GM12878 (cell line): Measurements from ENCODE around the gene TSPEAR. TPM values are rescaled to one million over a fixed set of nuclear protein-coding genes. Genes with fewer than 3 reads are reported as not detected.

Source experiments
- ATAC-seq: fragments of 200-7000 bp; cut with Tn5 transposase; 3 replicates; pipeline ENCODE4 v1.9.1; 2020; ENCODE audit warnings: mild to moderate bottlenecking, moderate library complexity
- BruUV-seq: library from RNA; stranded (reverse); fragments of 400-500 nt; replicated peaks from 2 replicates; lab custom pipeline; 2021; lab: Mats Ljungman, UMichigan
- CTCF ChIA-PET: fragments of 300-600 bp; sonication (Branson Sonifier 250); formaldehyde crosslinking; extraction: SDS; loops from one replicate; lab custom pipeline; 2021; ENCODE audit warnings: inconsistent platforms; lab: Yijun Ruan, JAX
- POLR2A ChIA-PET: fragments of 350-600 bp; formaldehyde crosslinking; extraction: SDS; loops from one replicate; lab custom pipeline; 2021; ENCODE audit warnings: inconsistent platforms; lab: Charles Lee
- RAD21 ChIA-PET: fragments of 300-600 bp; sonication (Branson Sonifier 250); formaldehyde crosslinking; loops from one replicate; lab custom pipeline; 2023; ENCODE audit warnings: antibody characterized with exemption; ENCODE audit not compliant: unreplicated experiment; lab: Charles Lee
- SMC1A ChIA-PET: fragments of 300-600 bp; sonication (Branson Sonifier 250); formaldehyde crosslinking; loops from one replicate; lab custom pipeline; 2023; ENCODE audit not compliant: unreplicated experiment, uncharacterized antibody; lab: Charles Lee
- DNase-seq: peaks from one replicate; pipeline ENCODE4 v3.0.0-alpha.2; 2011; ENCODE audit warnings: low read depth, low spot score
- FAIRE-seq: peaks from 3 replicates; lab custom pipeline; 2011; peaks lifted over from hg19 to GRCh38; lab: Jason Lieb, UNC
- H2AFZ ChIP-seq: 2 replicates; pipeline ENCODE4 v1.6.0; 2011; ENCODE audit warnings: low read depth, low read length, control low read depth; ENCODE audit not compliant: control insufficient read depth
- H3K27ac ChIP-seq: 2 replicates; pipeline ENCODE4 v1.5.1; 2011; ENCODE audit warnings: control low read depth; ENCODE audit not compliant: control insufficient read depth, insufficient read depth
- H3K27me3 ChIP-seq, 2 experiments: replicated peaks in 1 of 2; 2 replicates each; pipeline versions ENCODE4 v1.6.0 to v1.6.1; 2011; ENCODE audit warnings: low read length in 1 of 2; ENCODE audit not compliant: control insufficient read depth in 2 of 2, insufficient read depth in 2 of 2
- H3K36me3 ChIP-seq, 2 experiments: 2 replicates each; pipeline ENCODE4 v1.5.1; 2011; ENCODE audit warnings: low read length in 1 of 2; ENCODE audit not compliant: control insufficient read depth in 2 of 2, insufficient read depth in 2 of 2
- H3K4me1 ChIP-seq: 2 replicates; pipeline ENCODE4 v1.6.1; 2011; ENCODE audit warnings: mild to moderate bottlenecking, low read length, moderate library complexity, mixed read lengths; ENCODE audit not compliant: control insufficient read depth, insufficient read depth
- H3K4me2 ChIP-seq: 2 replicates; pipeline ENCODE4 v1.6.0; 2011; ENCODE audit warnings: control low read depth; ENCODE audit not compliant: control insufficient read depth, insufficient read depth
- H3K4me3 ChIP-seq: fragments of 200-600 bp; sonication (generic); 2 replicates; pipeline ENCODE4 v1.5.1; 2016
- H3K79me2 ChIP-seq: 2 replicates; pipeline ENCODE4 v1.6.0; 2011; ENCODE audit warnings: low read length; ENCODE audit not compliant: control insufficient read depth, insufficient read depth
- H3K9ac ChIP-seq: 2 replicates; pipeline ENCODE4 v1.8.0; 2011; ENCODE audit warnings: low read length, control low read depth, mixed read lengths; ENCODE audit not compliant: control insufficient read depth, insufficient read depth
- H3K9me3 ChIP-seq: replicated peaks from 3 replicates; pipeline ENCODE4 v1.5.1; 2011; ENCODE audit warnings: mild to moderate bottlenecking, low read length; ENCODE audit not compliant: control insufficient read depth, insufficient read depth
- H4K20me1 ChIP-seq: 2 replicates; pipeline ENCODE4 v1.6.0; 2011; ENCODE audit not compliant: control insufficient read depth, insufficient read depth
- CEBPB ChIP-seq, 2 experiments: fragments of 150-350 bp in 1 of 2; IDR thresholded peaks; 2 replicates each; pipeline ENCODE4 v1.6.1; 2012 to 2014; ENCODE audit warnings: low read depth in 2 of 2, low read length in 2 of 2, borderline replicate concordance in 1 of 2, inconsistent platforms in 1 of 2
- CEBPZ ChIP-seq: fragments of 150-350 bp; IDR thresholded peaks from 2 replicates; pipeline ENCODE4 v1.6.1; 2016; ENCODE audit warnings: low read depth, low read length
- ELK1 ChIP-seq: IDR thresholded peaks from 2 replicates; pipeline ENCODE4 v1.6.1; 2012; ENCODE audit warnings: low read depth, low read length, improper control_type of control experiment
- FOXM1 ChIP-seq: IDR thresholded peaks from 2 replicates; pipeline ENCODE4 v1.6.1; 2012; ENCODE audit warnings: low read depth, mild to moderate bottlenecking, inconsistent platforms, low read length, moderate library complexity
- GATAD2B ChIP-seq: fragments of 450-650 bp; conservative IDR thresholded peaks from 2 replicates; pipeline ENCODE4 v1.6.1; 2017; ENCODE audit warnings: low read depth, mild to moderate bottlenecking, moderate library complexity
- MEF2A ChIP-seq: IDR thresholded peaks from 2 replicates; pipeline ENCODE4 v1.6.1; 2011; ENCODE audit warnings: low read depth, mild to moderate bottlenecking, low read length, moderate library complexity; ENCODE audit not compliant: insufficient read depth
- NRF1 ChIP-seq: conservative IDR thresholded peaks from 2 replicates; pipeline ENCODE4 v1.6.1; 2011; ENCODE audit warnings: mild to moderate bottlenecking, low read depth, low read length, improper control_type of control experiment
- PAX5 ChIP-seq: IDR thresholded peaks from 2 replicates; pipeline ENCODE4 v1.6.1; 2011; ENCODE audit warnings: low read depth, low read length, borderline replicate concordance
- ZBTB33 ChIP-seq: fragments of 450-650 bp; IDR thresholded peaks from 2 replicates; pipeline ENCODE4 v1.6.1; 2017; ENCODE audit warnings: mild to moderate bottlenecking
- ZNF274 ChIP-seq: IDR thresholded peaks from one replicate; pipeline ENCODE4 v1.8.0; 2011; ENCODE audit not compliant: insufficient read length, insufficient read depth
- WGBS: methylation state at CpG from one replicate; pipeline ENCODE4 v1.1.6; 2016; ENCODE audit warnings: low lambda C conversion rate; ENCODE audit not compliant: insufficient replicate concordance, insufficient coverage; ENCODE audit errors: missing lambda C conversion rate; 5-methylcytosine and 5-hydroxymethylcytosine counted together
- in situ Hi-C: fragments of 300-500 bp; cut with MboI; formaldehyde crosslinking; loops from 9 replicates; pipeline ENCODE4 v1.14.3; 2018; ENCODE audit warnings: mixed read lengths
- intact Hi-C: fragments of 100-400 bp; cut with micrococcal nuclease; formaldehyde crosslinking; loops from one replicate; pipeline ENCODE4 v1.14.2; 2022; ENCODE audit not compliant: unreplicated experiment
- polyA plus RNA-seq, 11 experiments: library from polyadenylated mRNA; depleted of rRNA in 4 of 11; unstranded in 6 of 11; stranded (reverse) in 5 of 11; fragments of >200 nt; fragmentation: Nextera tagmentation in 4 of 11; fragmentation: Illumina TruSeq in 1 of 11; extraction: Ambion mirVana in 4 of 11; extraction: Trizol in 1 of 11; gene quantifications; 1 replicate in 1 of 11; 2 replicates in 10 of 11; pipeline versions ENCODE4 v1.2.1 to v1.2.3, GENCODE V29; 2011 to 2016; ENCODE audit warnings: inconsistent platforms in 2 of 11, missing spikeins in 2 of 11, low read depth in 1 of 11
- total RNA-seq, 4 experiments: library from RNA; depleted of rRNA in 3 of 4; stranded (reverse); fragments of >200 nt in 3 of 4; fragmentation: Illumina TruSeq in 1 of 4; extraction: Trizol in 1 of 4; gene quantifications; 2 replicates each; pipeline versions ENCODE4 v1.2.1 to v1.2.3, GENCODE V29; 2013 to 2021
- TF ChIP-seq, protein P1 (sequence below): fragments of 450-650 bp; IDR thresholded peaks from 2 replicates; pipeline ENCODE4 v1.6.1; 2017; ENCODE audit warnings: mild to moderate bottlenecking, moderate library complexity
- TF ChIP-seq, protein P2 (sequence below): IDR thresholded peaks from 2 replicates; pipeline ENCODE4 v1.6.1; 2011; ENCODE audit warnings: low read depth, low read length, improper control_type of control experiment, borderline replicate concordance

Gene TSPEAR
- total and polyA plus RNA-seq, 10 of the 15 experiments (the other 5 are each of a cell fraction or from before 2014, with no cell fraction given) = not detected

- Histone ChIP-seq H3K9me3 (no peaks in the 10 kb centered on the region), H3K27me3 (no peaks in the 10 kb centered on the region), H4K20me1 (no peaks in the 10 kb centered on the region), H3K27ac (no peak overlapping the region), H2AFZ (no peak overlapping the region), H3K36me3 (no peaks in the 10 kb centered on the region), H3K4me2 (no peak overlapping the region), H3K4me1 (no peaks in the 10 kb centered on the region), H3K9ac (no peak overlapping the region), H3K4me3 (no peak overlapping the region), H3K79me2 (no peaks in the 10 kb centered on the region)
- intact Hi-C loops = no loop called here
- in situ Hi-C loops = no loop called here
- no peak for DNase-seq
- FAIRE-seq = no peak
- ChIA-PET CTCF (no interaction called here), RAD21 (no interaction called here), POLR2A (no interaction called here), SMC1A (no interaction called here)
- ATAC-seq = no peak
- 55% methylated on average over 15 of the region's 15 CpGs for WGBS
- BruUV-seq = no TSS peak
- no peak for TF ChIP-seq GATAD2B
- TF ChIP-seq ZBTB33 = no peak
- TF ChIP-seq ZNF274 = no peak
- no peak for TF ChIP-seq PAX5
- TF ChIP-seq, protein P1, sequence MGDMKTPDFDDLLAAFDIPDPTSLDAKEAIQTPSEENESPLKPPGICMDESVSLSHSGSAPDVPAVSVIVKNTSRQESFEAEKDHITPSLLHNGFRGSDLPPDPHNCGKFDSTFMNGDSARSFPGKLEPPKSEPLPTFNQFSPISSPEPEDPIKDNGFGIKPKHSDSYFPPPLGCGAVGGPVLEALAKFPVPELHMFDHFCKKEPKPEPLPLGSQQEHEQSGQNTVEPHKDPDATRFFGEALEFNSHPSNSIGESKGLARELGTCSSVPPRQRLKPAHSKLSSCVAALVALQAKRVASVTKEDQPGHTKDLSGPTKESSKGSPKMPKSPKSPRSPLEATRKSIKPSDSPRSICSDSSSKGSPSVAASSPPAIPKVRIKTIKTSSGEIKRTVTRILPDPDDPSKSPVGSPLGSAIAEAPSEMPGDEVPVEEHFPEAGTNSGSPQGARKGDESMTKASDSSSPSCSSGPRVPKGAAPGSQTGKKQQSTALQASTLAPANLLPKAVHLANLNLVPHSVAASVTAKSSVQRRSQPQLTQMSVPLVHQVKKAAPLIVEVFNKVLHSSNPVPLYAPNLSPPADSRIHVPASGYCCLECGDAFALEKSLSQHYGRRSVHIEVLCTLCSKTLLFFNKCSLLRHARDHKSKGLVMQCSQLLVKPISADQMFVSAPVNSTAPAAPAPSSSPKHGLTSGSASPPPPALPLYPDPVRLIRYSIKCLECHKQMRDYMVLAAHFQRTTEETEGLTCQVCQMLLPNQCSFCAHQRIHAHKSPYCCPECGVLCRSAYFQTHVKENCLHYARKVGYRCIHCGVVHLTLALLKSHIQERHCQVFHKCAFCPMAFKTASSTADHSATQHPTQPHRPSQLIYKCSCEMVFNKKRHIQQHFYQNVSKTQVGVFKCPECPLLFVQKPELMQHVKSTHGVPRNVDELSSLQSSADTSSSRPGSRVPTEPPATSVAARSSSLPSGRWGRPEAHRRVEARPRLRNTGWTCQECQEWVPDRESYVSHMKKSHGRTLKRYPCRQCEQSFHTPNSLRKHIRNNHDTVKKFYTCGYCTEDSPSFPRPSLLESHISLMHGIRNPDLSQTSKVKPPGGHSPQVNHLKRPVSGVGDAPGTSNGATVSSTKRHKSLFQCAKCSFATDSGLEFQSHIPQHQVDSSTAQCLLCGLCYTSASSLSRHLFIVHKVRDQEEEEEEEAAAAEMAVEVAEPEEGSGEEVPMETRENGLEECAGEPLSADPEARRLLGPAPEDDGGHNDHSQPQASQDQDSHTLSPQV = no peak
- no peak for TF ChIP-seq NRF1
- TF ChIP-seq FOXM1 = no peak
- TF ChIP-seq ELK1 = no peak
- no peak for TF ChIP-seq CEBPB (IDR thresholded peaks at IDR 0.05; ENCODE audit: borderline replicate concordance in 1 of 2, low read depth in 2 of 2, low read length in 2 of 2)
- no peak for TF ChIP-seq MEF2A
- TF ChIP-seq, protein P2, sequence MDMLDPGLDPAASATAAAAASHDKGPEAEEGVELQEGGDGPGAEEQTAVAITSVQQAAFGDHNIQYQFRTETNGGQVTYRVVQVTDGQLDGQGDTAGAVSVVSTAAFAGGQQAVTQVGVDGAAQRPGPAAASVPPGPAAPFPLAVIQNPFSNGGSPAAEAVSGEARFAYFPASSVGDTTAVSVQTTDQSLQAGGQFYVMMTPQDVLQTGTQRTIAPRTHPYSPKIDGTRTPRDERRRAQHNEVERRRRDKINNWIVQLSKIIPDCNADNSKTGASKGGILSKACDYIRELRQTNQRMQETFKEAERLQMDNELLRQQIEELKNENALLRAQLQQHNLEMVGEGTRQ = no peak
- TF ChIP-seq CEBPZ = no peak
Measured at GRCh38 chr21:44461464-44462001, 249.8 kb downstream of the TSPEAR start.
